AG10803 (cell line): ENCODE measurements around the gene PHKB.

ENCODE experiments used
- DNase-seq: peaks from one replicate; pipeline ENCODE4 v3.0.0; 2010; ENCODE audit warnings: low read depth
- H3K4me3 ChIP-seq: 2 replicates; pipeline ENCODE4 v1.5.1; 2011; ENCODE audit warnings: mild to moderate bottlenecking, low read length, control low read depth
- CTCF ChIP-seq: conservative IDR thresholded peaks from 2 replicates; pipeline ENCODE4 v1.5.1; 2011; ENCODE audit warnings: mild to moderate bottlenecking, low read length, control low read depth, inconsistent platforms

The PHKB gene

GRCh38 chr16:47712276-47713224 lies 251.4 kb downstream of the PHKB start:
- no peak overlapping the region for H3K4me3 ChIP-seq
- no peak for TF ChIP-seq CTCF
- no peak for DNase-seq

- TF ChIP-seq CTCF = no peak
- peak; percentile 51 for DNase-seq
- no peak overlapping the region for H3K4me3 ChIP-seq
These were observed 252.1 kb downstream of the PHKB start for GRCh38 chr16:47713225-47713595.

GRCh38 chr16:47715442-47716083 lies 254.4 kb downstream of the PHKB start:
- H3K4me3 ChIP-seq = no peak overlapping the region
- DNase-seq = no peak
- no peak for TF ChIP-seq CTCF

GRCh38 chr16:47716571-47716970 lies 255.4 kb downstream of the PHKB start:
- no peak for TF ChIP-seq CTCF
- no peak for DNase-seq
- H3K4me3 ChIP-seq = no peak overlapping the region

DNA sequence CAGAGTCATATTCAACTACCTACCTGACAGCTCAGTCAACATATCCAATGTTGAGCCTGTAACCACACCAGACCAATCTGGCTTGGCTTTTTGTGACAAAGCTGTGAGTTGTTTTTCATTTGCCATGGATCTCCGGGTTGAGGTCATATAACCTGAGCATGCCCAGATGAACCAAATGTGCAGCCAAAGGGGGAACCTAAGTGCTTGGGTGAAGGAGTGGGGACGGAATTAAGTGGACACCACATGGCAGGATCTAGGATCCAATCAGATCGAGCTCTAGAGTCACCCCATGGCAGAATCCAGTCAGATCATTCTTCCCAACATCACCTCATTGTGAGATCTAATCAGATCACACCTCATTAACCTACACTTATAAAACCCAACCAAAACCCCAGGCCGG lies 258.6 kb downstream of the PHKB start:
- DNase-seq = no peak
- no peak overlapping the region for H3K4me3 ChIP-seq
- TF ChIP-seq CTCF = no peak

- no peak for DNase-seq
- TF ChIP-seq CTCF = no peak
- no peak overlapping the region for H3K4me3 ChIP-seq
These were observed 260.0 kb downstream of the PHKB start for GRCh38 chr16:47721006-47721637.
